Activated CD4-positive, alpha-beta memory T cell treated with anti-CD3 and anti-CD28 coated beads, Interleukin-2, amount 10 ng/mL, durations not matched to agents 7 days and 5 days (primary cell): Measurements from ENCODE around the gene RPRD1B. TPM values are rescaled to one million over a fixed set of nuclear protein-coding genes. Genes with fewer than 3 reads are reported as not detected.
A peak's percentile ranks its signal among the peaks of the same experiment; 100 is the strongest.

Experiments
- CTCF ChIA-PET: fragments of 350-600 bp; sonication (Branson Sonifier 250); formaldehyde crosslinking; loops from one replicate; lab custom pipeline; 2021; ENCODE audit warnings: antibody characterized with exemption, inconsistent platforms; lab: Charles Lee
- POLR2A ChIA-PET: fragments of 350-600 bp; sonication (Branson Sonifier 250); formaldehyde crosslinking; loops from one replicate; lab custom pipeline; 2021; ENCODE audit warnings: antibody characterized with exemption; lab: Charles Lee
- DNase-seq: peaks from one replicate; pipeline ENCODE4 v3.0.0-alpha.2; 2020
- H3K27ac Mint-ChIP-seq: one replicate; pipeline ENCODE4 v1.8.0; 2021; ENCODE audit warnings: mild to moderate bottlenecking, mixed read lengths
- H3K27me3 Mint-ChIP-seq: one replicate; pipeline ENCODE4 v1.8.0; 2021; ENCODE audit warnings: mixed read lengths
- H3K36me3 Mint-ChIP-seq: one replicate; pipeline ENCODE4 v1.8.0; 2021; ENCODE audit warnings: low read depth, mixed read lengths
- H3K4me1 Mint-ChIP-seq: one replicate; pipeline ENCODE4 v1.8.0; 2021; ENCODE audit warnings: mixed read lengths
- H3K4me3 Mint-ChIP-seq: one replicate; pipeline ENCODE4 v1.8.0; 2021; ENCODE audit warnings: mild to moderate bottlenecking, mixed read lengths
- H3K9me3 Mint-ChIP-seq: one replicate; pipeline ENCODE4 v1.8.0; 2021; ENCODE audit warnings: mixed read lengths
- total RNA-seq, 2 experiments: library from RNA; stranded (reverse); gene quantifications; one replicate each; pipeline ENCODE4 v1.2.3, GENCODE V29; 2021

The RPRD1B gene
- total RNA-seq, 2 experiments from 2014 or later = 27.6 to 33.2 TPM

DNA sequence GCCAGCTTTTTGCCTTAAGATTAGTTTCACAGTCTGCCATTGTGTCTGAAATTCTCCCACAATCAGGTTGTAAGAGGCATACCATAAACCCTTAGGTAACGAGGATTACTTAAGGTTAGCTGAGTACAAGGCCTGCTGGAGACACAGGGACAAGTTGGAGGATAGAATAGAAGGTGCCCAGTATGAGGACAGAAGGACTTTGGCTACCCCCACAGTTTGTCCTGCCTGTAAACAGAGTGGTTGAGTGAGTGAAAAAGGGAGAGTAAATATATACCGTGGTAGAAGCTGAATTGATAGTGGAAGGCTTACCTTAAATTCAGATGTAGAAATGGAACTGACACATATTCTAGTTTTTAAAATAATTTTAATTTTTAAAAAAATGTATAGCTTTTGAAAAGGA lies 19.3 kb downstream of the RPRD1B start:
- DNase-seq = no peak
- Mint-ChIP-seq H3K4me1 (peaks cover 31% of the 10 kb centered on the region), H3K27ac (no peak overlapping the region), H3K9me3 (no peaks in the 10 kb centered on the region), H3K27me3 (no peaks in the 10 kb centered on the region), H3K36me3 (peaks cover 54% of the 10 kb centered on the region), H3K4me3 (no peak overlapping the region)
- ChIA-PET CTCF (interaction anchor here (0.9 to 2.1 kb wide), 2 partner anchors 20 to 168 kb away, joined by 6 to 9 read pairs; no protein-coding TSS in a partner anchor), POLR2A (interaction anchor here (0.7 to 2.2 kb wide), 2 partner anchors 19 to 136 kb away, joined by 3 to 11 read pairs; partner anchors contain the start of gene RPRD1B)

DNA sequence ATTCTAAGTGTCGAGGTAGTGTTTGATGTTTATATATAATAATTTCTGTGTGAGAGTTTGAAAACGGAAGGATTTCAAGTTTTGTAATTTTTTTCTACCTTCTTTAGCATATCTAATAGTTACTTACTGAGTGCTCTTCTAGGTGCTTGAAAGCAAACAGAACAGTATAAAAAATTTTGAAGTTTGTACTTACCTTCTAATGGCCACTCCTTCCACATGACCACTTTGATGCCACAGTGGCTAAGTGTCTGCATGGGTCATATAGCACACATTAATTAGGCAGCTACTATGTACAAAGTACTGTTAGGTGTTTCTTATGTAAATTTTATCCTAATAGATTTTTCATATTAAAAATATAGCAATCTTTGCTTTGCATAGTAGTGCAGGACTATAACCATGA lies 21.1 kb downstream of the RPRD1B start:
- CTCF ChIA-PET = interaction anchor here (5.3 kb wide), 1 partner anchor 167 kb away, joined by 64 read pairs; no protein-coding TSS in a partner anchor
- H3K4me1 Mint-ChIP-seq = peaks cover 30% of the 10 kb centered on the region
- H3K4me3 Mint-ChIP-seq = no peak overlapping the region
- no peaks in the 10 kb centered on the region for H3K27me3 Mint-ChIP-seq
- POLR2A ChIA-PET = no interaction called here
- DNase-seq = no peak
- H3K9me3 Mint-ChIP-seq = no peaks in the 10 kb centered on the region
- H3K27ac Mint-ChIP-seq = no peak overlapping the region
- H3K36me3 Mint-ChIP-seq = peaks cover 54% of the 10 kb centered on the region

DNA sequence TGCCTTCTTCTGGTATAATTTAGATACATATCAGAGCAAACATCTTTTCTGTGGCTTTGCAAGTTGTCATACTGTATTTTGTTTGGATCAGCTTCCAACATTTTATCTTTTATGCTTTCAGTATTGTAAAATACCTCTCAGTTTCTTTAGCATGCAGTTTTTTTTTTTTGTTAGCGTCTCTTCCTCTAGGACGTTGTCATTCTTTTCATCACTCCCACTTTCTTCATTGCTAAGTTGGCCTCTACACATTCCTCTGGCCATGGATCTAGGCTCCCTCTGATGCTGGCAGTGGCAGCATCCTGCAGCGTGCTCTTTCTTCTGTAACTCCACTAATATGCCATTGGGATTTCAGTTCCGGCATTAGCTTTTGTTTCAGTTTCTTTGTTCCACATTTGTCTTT lies 21.7 kb downstream of the RPRD1B start:
- peaks cover 54% of the 10 kb centered on the region for H3K36me3 Mint-ChIP-seq
- no peak for DNase-seq
- no peak overlapping the region for H3K27ac Mint-ChIP-seq
- H3K4me3 Mint-ChIP-seq = no peak overlapping the region
- no peaks in the 10 kb centered on the region for H3K9me3 Mint-ChIP-seq
- POLR2A ChIA-PET = no interaction called here
- peaks cover 26% of the 10 kb centered on the region for H3K4me1 Mint-ChIP-seq
- H3K27me3 Mint-ChIP-seq = no peaks in the 10 kb centered on the region
- CTCF ChIA-PET = interaction anchor here (5.3 kb wide), 1 partner anchor 167 kb away, joined by 64 read pairs; no protein-coding TSS in a partner anchor

DNA sequence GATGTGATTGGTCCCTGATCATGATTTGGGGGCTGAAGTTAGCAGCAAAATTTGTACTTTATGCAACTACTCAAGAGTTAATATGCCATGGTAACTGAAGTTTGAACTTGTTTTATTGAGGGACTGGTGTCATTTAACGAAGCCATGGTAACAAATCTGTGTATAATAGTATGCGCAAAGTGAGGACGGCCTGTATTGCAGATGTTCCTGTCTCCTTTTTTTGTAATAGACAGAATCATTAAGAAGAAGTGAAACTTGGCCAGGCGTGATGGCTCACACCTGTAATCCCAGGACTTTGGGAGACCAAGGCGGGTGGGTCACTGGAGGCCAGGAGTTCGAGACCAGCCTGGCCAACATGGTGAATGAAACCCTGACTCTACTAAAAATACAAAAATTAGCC lies 22.3 kb downstream of the RPRD1B start:
- POLR2A ChIA-PET = no interaction called here
- CTCF ChIA-PET = interaction anchor here (1.2 to 5.3 kb wide), 2 partner anchors 15 to 166 kb away, joined by 4 to 64 read pairs; no protein-coding TSS in a partner anchor
- peaks cover 55% of the 10 kb centered on the region for H3K36me3 Mint-ChIP-seq
- H3K4me1 Mint-ChIP-seq = peaks cover 26% of the 10 kb centered on the region
- H3K4me3 Mint-ChIP-seq = no peak overlapping the region
- H3K9me3 Mint-ChIP-seq = no peaks in the 10 kb centered on the region
- no peak overlapping the region for H3K27ac Mint-ChIP-seq
- no peaks in the 10 kb centered on the region for H3K27me3 Mint-ChIP-seq
- no peak for DNase-seq

DNA sequence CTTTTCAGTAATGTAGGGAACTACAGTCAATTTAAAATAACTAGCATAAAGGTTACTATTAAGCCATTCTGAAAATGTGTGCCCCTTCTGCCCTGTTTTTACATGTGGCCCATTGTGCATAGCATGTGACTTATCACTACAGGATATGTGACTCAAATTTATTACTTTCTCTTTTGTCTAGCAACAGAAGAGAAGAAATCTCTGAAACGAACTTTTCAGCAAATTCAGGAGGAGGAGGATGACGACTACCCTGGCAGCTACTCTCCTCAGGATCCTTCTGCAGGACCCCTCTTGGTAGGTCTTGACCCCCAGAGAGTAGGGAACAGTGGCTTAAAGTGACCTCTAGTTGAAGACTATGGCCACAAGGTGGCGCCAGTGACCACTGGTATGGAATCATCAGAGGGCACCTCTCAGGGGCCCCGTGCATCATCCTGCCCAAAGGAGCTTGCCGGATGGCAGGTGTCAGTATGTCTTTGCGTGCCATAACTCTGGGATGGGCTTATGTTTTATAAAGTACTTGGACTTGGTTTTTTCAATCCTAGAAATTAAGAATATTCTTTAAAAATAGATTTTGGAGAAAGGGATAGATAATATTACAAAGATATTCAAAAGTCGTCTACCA lies 23.9 kb downstream of the RPRD1B start:
- no peaks in the 10 kb centered on the region for H3K27me3 Mint-ChIP-seq
- peak overlapping the region; percentile 32 for H3K27ac Mint-ChIP-seq
- H3K36me3 Mint-ChIP-seq = peaks cover 46% of the 10 kb centered on the region
- ChIA-PET CTCF (interaction anchor here (0.6 to 5.3 kb wide), 30 partner anchors 9 to 492 kb away, joined by 3 to 64 read pairs (median 4); partner anchors contain the start of genes RPRD1B and TTI1), POLR2A (interaction anchor here (0.9 to 1.3 kb wide), 2 partner anchors 24 to 364 kb away, joined by 3 to 4 read pairs; partner anchors contain the start of genes CTNNBL1 and RPRD1B)
- peak; percentile 77 for DNase-seq
- no peaks in the 10 kb centered on the region for H3K9me3 Mint-ChIP-seq
- no peak overlapping the region for H3K4me3 Mint-ChIP-seq
- peaks cover 26% of the 10 kb centered on the region for H3K4me1 Mint-ChIP-seq

DNA sequence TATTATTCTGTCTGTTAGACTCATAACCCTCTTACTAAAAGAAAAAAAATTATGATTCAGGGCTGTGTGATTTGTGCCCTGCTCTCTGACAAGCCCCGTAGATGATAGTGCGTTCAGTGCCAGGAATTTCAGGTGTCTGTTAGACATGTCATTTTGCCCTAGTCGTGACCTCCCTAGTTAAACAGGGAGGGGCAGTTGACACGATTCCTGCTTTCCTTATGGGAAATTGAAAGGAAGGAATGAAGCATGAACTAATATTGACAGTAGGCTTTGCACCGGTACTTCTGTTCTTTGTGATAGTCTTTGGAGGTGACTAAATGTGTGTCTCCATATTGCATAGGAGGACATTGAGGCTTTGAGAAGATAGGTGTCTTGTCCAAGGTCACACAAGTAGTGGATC lies 26.3 kb downstream of the RPRD1B start:
- Mint-ChIP-seq H3K9me3 (no peaks in the 10 kb centered on the region), H3K27ac (no peak overlapping the region), H3K4me3 (no peak overlapping the region), H3K36me3 (peaks cover 47% of the 10 kb centered on the region), H3K27me3 (no peaks in the 10 kb centered on the region), H3K4me1 (peaks cover 22% of the 10 kb centered on the region)
- DNase-seq = no peak
- ChIA-PET CTCF (interaction anchor here (0.7 to 5.3 kb wide), 2 partner anchors 14 to 162 kb away, joined by 3 to 64 read pairs; no protein-coding TSS in a partner anchor), POLR2A (no interaction called here)

DNA sequence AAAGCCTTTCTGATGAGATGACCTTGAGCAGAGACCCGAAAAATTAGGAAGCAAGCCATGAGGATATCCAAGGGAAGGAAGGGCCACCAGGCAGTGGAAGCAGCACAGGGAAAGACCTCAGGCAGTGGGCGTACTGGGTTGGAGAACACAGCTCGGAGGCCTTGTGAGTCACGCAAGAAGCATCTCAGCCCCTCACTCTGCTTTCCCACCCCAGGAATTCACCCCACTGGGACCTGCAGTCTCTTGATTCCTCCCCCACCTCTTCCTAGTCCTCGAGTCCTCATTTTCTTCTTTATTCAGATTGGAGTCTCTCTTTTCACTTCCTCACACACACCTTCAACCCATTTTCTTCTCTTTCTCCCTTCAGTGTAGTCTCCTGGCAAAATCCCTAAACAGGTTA lies 27.0 kb downstream of the RPRD1B start:
- Mint-ChIP-seq H3K4me1 (peaks cover 19% of the 10 kb centered on the region), H3K36me3 (peaks cover 43% of the 10 kb centered on the region), H3K27ac (no peak overlapping the region), H3K9me3 (no peaks in the 10 kb centered on the region), H3K27me3 (no peaks in the 10 kb centered on the region), H3K4me3 (no peak overlapping the region)
- DNase-seq = no peak
- CTCF ChIA-PET = interaction anchor here (1.0 to 2.7 kb wide), 2 partner anchors 13 to 161 kb away, joined by 5 to 11 read pairs; no protein-coding TSS in a partner anchor
- POLR2A ChIA-PET = interaction anchor here (1.4 kb wide), 1 partner anchor 27 kb away, joined by 4 read pairs; the partner anchor contains the start of genes RPRD1B and TTI1

DNA sequence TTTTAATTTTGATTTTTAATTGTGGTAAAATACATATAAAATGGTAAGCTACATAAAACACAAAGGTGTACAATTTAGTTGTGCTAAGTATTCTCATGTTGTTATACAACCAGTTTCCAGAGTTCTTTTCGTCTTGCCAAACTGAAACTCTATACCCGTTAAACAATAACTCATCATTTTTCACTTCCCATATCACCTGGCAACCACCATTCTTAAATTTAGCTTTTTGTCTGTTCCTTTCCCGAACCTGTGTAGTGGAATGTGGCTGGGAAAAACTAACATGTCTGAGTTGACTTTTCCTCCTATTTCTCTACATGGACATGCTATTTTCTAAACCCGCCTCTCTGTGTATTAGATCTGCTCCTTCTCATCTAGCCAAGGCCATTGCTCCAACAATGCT lies 27.6 kb downstream of the RPRD1B start:
- ChIA-PET CTCF (interaction anchor here (1.0 to 2.7 kb wide), 2 partner anchors 12 to 160 kb away, joined by 5 to 11 read pairs; no protein-coding TSS in a partner anchor), POLR2A (interaction anchor here (1.4 kb wide), 1 partner anchor 28 kb away, joined by 4 read pairs; the partner anchor contains the start of genes RPRD1B and TTI1)
- Mint-ChIP-seq H3K4me3 (no peak overlapping the region), H3K36me3 (peaks cover 45% of the 10 kb centered on the region), H3K9me3 (no peaks in the 10 kb centered on the region), H3K4me1 (peaks cover 17% of the 10 kb centered on the region), H3K27me3 (no peaks in the 10 kb centered on the region), H3K27ac (no peak overlapping the region)
- no peak for DNase-seq

DNA sequence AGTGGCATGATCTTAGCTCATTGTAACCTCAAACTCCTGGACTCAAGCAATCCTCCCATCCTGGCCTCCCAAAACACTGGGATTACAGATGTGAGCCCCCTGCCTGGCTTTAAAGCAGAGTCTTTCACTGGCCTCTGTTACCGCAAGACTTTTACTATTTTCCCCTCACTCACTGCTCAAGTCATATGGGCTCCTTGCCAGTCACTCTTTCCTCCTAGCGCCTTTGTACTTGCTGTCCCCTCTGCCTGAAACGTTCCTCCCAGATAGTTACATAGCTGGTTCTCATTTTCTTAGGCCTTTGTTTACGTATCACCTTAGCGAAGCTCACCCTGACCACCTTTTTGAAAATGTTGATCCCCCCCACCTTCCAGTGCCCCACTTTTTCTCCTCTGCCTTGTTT lies 29.3 kb downstream of the RPRD1B start:
- ChIA-PET CTCF (interaction anchor here (0.6 to 2.7 kb wide), 2 partner anchors 157 to 159 kb away, joined by 5 to 11 read pairs; no protein-coding TSS in a partner anchor), POLR2A (no interaction called here)
- Mint-ChIP-seq H3K27me3 (no peaks in the 10 kb centered on the region), H3K27ac (no peak overlapping the region), H3K36me3 (peaks cover 52% of the 10 kb centered on the region), H3K4me1 (peaks cover 7% of the 10 kb centered on the region), H3K4me3 (no peak overlapping the region), H3K9me3 (no peaks in the 10 kb centered on the region)
- DNase-seq = no peak

DNA sequence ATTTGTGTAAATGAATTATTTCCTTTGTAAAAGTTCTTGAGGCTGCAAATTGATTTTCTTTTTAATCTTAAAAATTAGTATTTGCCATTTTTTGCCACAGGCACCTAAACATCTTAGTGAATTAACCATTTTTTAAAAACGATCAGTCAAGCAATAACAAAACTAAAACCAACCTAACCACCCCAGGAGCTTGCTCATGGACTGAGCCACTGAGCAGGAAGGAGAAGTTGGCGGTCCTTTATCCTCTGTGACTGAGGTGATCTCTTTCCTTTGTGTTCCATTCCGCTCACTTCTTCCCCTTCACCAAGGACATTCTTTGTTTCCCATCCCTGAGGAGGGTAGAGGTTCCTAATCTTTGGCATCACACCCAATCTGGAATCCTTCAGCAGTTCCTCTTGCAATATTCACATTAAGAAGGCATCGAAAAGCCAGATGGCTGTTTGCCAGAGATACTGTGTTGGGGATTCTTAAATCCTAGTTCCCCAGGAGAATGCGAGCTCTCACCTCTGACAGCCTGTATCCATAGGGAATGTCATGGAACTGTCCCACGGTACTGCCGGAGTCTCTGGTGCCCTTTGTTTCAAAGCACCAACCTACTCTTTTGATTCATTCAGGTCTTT lies 30.5 kb downstream of the RPRD1B start:
- ChIA-PET POLR2A (no interaction called here), CTCF (interaction anchor here (1.0 kb wide), 1 partner anchor 158 kb away, joined by 3 read pairs; no protein-coding TSS in a partner anchor)
- Mint-ChIP-seq H3K27me3 (no peaks in the 10 kb centered on the region), H3K9me3 (no peaks in the 10 kb centered on the region), H3K4me1 (peaks cover 7% of the 10 kb centered on the region), H3K4me3 (no peak overlapping the region), H3K36me3 (peaks cover 55% of the 10 kb centered on the region), H3K27ac (no peak overlapping the region)
- no peak for DNase-seq

DNA sequence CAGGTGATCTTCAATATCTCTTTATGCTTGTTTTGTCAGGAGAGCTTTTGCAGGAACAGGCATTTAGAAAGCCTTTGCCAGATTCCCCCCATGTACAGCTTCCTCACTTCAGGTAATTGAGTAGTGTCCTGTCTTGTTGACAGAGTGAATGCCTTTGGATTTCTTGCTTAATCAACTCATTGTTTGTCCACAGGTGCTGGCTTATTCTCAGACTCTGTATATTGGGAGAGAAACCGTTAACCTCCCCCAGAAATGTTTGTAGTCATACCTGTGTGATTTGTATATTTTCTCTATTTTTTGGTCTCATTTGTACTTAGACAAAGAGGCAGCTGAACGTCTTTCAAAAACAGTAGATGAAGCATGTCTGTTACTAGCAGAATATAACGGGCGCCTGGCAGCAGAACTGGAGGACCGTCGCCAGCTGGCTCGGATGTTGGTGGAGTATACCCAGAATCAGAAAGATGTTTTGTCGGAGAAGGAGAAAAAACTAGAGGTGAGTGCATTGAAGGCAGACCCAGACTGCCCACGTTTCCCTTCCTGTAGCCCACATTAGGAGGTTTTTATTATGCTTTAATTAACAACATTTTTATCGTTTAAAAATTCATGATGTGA lies 32.3 kb downstream of the RPRD1B start:
- no peaks in the 10 kb centered on the region for H3K4me1 Mint-ChIP-seq
- H3K9me3 Mint-ChIP-seq = no peaks in the 10 kb centered on the region
- peaks cover 50% of the 10 kb centered on the region for H3K36me3 Mint-ChIP-seq
- POLR2A ChIA-PET = no interaction called here
- no peak overlapping the region for H3K4me3 Mint-ChIP-seq
- CTCF ChIA-PET = no interaction called here
- H3K27ac Mint-ChIP-seq = no peak overlapping the region
- H3K27me3 Mint-ChIP-seq = no peaks in the 10 kb centered on the region
- DNase-seq = no peak

DNA sequence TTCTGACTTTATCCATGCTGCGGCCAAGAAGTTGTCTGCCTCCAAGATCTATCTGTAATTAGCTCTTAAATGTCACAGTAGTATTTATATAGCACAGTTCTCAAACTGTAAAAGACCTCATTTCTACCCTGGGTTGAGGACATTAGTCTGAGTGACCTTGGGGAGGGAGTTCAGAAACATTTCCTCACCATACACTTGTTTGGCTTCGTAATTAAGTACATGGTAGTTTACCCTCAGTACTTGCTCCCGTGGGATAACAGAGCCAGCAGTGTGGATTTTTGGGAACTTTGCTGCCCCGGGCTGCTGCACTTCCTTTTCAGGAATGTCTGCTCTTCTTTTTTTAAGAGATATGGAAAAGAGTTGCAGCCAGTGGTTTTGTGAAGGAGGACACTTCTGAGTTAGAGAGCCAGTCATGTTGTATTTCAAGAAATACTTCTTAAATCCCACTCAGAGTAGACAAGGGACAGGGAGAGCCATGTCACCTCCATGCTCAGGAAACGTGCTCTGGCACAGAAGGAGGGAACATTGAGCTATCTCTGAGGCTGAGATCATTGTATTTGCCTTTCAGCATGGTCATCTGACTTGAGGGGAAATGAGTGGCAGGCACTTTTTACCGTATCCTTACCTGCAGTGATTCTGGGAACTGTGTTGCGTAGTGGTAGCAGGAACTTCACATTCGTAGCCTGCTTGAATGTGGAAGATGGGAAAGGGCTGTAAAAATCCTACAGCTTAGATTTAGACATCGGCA lies 33.6 kb downstream of the RPRD1B start:
- Mint-ChIP-seq H3K36me3 (peaks cover 63% of the 10 kb centered on the region), H3K4me3 (no peak overlapping the region), H3K9me3 (no peaks in the 10 kb centered on the region), H3K27me3 (no peaks in the 10 kb centered on the region), H3K4me1 (no peaks in the 10 kb centered on the region), H3K27ac (no peak overlapping the region)
- POLR2A ChIA-PET = no interaction called here
- no peak for DNase-seq
- CTCF ChIA-PET = interaction anchor here (0.7 to 2.0 kb wide), 2 partner anchors 9 to 154 kb away, joined by 4 to 6 read pairs; no protein-coding TSS in a partner anchor
